Subcutaneous abdominal adipose tissue (tissue), 5 donors: ENCODE results near the gene SHISAL1.

Experiments
- H3K27ac ChIP-seq: one replicate; pipeline ENCODE4 v1.7.0; 2013; ENCODE audit warnings: low read depth, mild to moderate bottlenecking, inconsistent platforms, low read length, moderate library complexity
- H3K27me3 ChIP-seq, 5 donors: one replicate each; pipeline ENCODE4 v1.7.0; 2013; ENCODE audit warnings: low read length in 5 of 5, inconsistent platforms in 1 of 5; ENCODE audit not compliant: control insufficient read depth in 5 of 5, insufficient read depth in 4 of 5
- H3K36me3 ChIP-seq, 5 donors: one replicate each; pipeline ENCODE4 v1.7.0; 2013; ENCODE audit warnings: low read length in 5 of 5; ENCODE audit not compliant: control insufficient read depth in 5 of 5, insufficient read depth in 5 of 5
- H3K4me1 ChIP-seq, 5 donors: one replicate each; pipeline ENCODE4 v1.7.0; 2013; ENCODE audit warnings: low read length in 5 of 5, mild to moderate bottlenecking in 3 of 5, moderate library complexity in 1 of 5; ENCODE audit not compliant: control insufficient read depth in 5 of 5, insufficient read depth in 5 of 5
- H3K4me3 ChIP-seq, 5 donors: one replicate each; pipeline ENCODE4 v1.7.0; 2013; ENCODE audit warnings: low read length in 5 of 5, low read depth in 1 of 5
- H3K9ac ChIP-seq, 5 donors: one replicate each; pipeline ENCODE4 v1.7.0; 2013; ENCODE audit warnings: low read length in 5 of 5, mild to moderate bottlenecking in 4 of 5, moderate library complexity in 3 of 5
- H3K9me3 ChIP-seq, 5 donors: one replicate each; pipeline ENCODE4 v1.7.0; 2013; ENCODE audit warnings: low read length in 5 of 5; ENCODE audit not compliant: control insufficient read depth in 5 of 5
- donor health status: healthy.
- donor health status: healthy.
- donor health status: healthy.
- donor health status: healthy.
- donor health status: healthy.

Gene SHISAL1

GRCh38 chr22:44266796-44267760 is 45.7 kb downstream of the SHISAL1 start:
- no peak overlapping the region for H3K4me3 ChIP-seq

GRCh38 chr22:44263547-44263946 is 49.2 kb downstream of the SHISAL1 start:
- no peak overlapping the region for H3K4me3 ChIP-seq
- no peaks in the 10 kb centered on the region for H3K4me1 ChIP-seq
- no peaks in the 10 kb centered on the region for H3K36me3 ChIP-seq
- H3K9ac ChIP-seq: no peak overlapping the region
- H3K27me3 ChIP-seq: peaks cover 0 to 3% (median 2%) of the 10 kb centered on the region in 5 donors
- no peak overlapping the region for H3K27ac ChIP-seq
- peaks cover 0 to 13% (median 11%) of the 10 kb centered on the region in 5 donors for H3K9me3 ChIP-seq

More at GRCh38 chr22:44266796-44267760, 45.7 kb downstream of the SHISAL1 start:
- Histone ChIP-seq H3K9ac (no peak overlapping the region), H3K4me1 (no peaks in the 10 kb centered on the region), H3K9me3 (peaks cover 0 to 13% (median 11%) of the 10 kb centered on the region in 5 donors), H3K27ac (no peak overlapping the region), H3K27me3 (peaks cover 0 to 11% (median 6%) of the 10 kb centered on the region in 5 donors), H3K36me3 (no peaks in the 10 kb centered on the region)

- no peak overlapping the region for H3K9ac ChIP-seq
- H3K36me3 ChIP-seq: no peaks in the 10 kb centered on the region
- no peak overlapping the region for H3K27ac ChIP-seq
- H3K4me3 ChIP-seq: no peak overlapping the region
- peaks cover 0 to 3% (median 3%) of the 10 kb centered on the region in 5 donors for H3K27me3 ChIP-seq
- H3K4me1 ChIP-seq: no peaks in the 10 kb centered on the region
- peaks cover 0 to 13% (median 11%) of the 10 kb centered on the region in 5 donors for H3K9me3 ChIP-seq
These were observed 50.7 kb downstream of the SHISAL1 start for GRCh38 chr22:44261861-44262595.

GRCh38 chr22:44261164-44261860 is 51.4 kb downstream of the SHISAL1 start:
- Histone ChIP-seq H3K27me3 (peaks cover 0 to 9% (median 6%) of the 10 kb centered on the region in 5 donors), H3K36me3 (no peaks in the 10 kb centered on the region), H3K4me1 (no peaks in the 10 kb centered on the region), H3K27ac (no peak overlapping the region), H3K9ac (no peak overlapping the region), H3K4me3 (no peak overlapping the region), H3K9me3 (peaks cover 0 to 13% (median 11%) of the 10 kb centered on the region in 5 donors)

- no peaks in the 10 kb centered on the region for H3K36me3 ChIP-seq
- no peak overlapping the region for H3K4me3 ChIP-seq
- H3K27ac ChIP-seq: no peak overlapping the region
- H3K4me1 ChIP-seq: no peaks in the 10 kb centered on the region
- H3K27me3 ChIP-seq: peaks cover 0 to 11% (median 8%) of the 10 kb centered on the region in 5 donors
- peaks cover 0 to 10% (median 8%) of the 10 kb centered on the region in 5 donors for H3K9me3 ChIP-seq
- no peak overlapping the region for H3K9ac ChIP-seq
These were observed 52.3 kb downstream of the SHISAL1 start for GRCh38 chr22:44260216-44261035.

GRCh38 chr22:44259366-44260215 is 53.2 kb downstream of the SHISAL1 start:
- Histone ChIP-seq H3K27ac (no peak overlapping the region), H3K36me3 (no peaks in the 10 kb centered on the region), H3K4me3 (no peak overlapping the region), H3K9ac (no peak overlapping the region), H3K27me3 (peaks cover 0 to 9% (median 8%) of the 10 kb centered on the region in 5 donors), H3K4me1 (no peaks in the 10 kb centered on the region), H3K9me3 (peaks cover 0 to 7% (median 3%) of the 10 kb centered on the region in 5 donors)

GRCh38 chr22:44256556-44257485 is 55.9 kb downstream of the SHISAL1 start:
- H3K4me1 ChIP-seq: no peaks in the 10 kb centered on the region
- no peaks in the 10 kb centered on the region for H3K9me3 ChIP-seq
- H3K4me3 ChIP-seq: no peak overlapping the region
- no peak overlapping the region for H3K27ac ChIP-seq
- no peaks in the 10 kb centered on the region for H3K36me3 ChIP-seq
- peaks cover 0 to 9% (median 7%) of the 10 kb centered on the region in 5 donors for H3K27me3 ChIP-seq
- no peak overlapping the region for H3K9ac ChIP-seq

- Histone ChIP-seq H3K27ac (no peak overlapping the region), H3K4me1 (no peaks in the 10 kb centered on the region), H3K9ac (no peak overlapping the region), H3K36me3 (no peaks in the 10 kb centered on the region), H3K4me3 (no peak overlapping the region), H3K9me3 (no peaks in the 10 kb centered on the region), H3K27me3 (peaks cover 0 to 9% (median 7%) of the 10 kb centered on the region in 5 donors)
These were observed 56.7 kb downstream of the SHISAL1 start for GRCh38 chr22:44256085-44256484.
